ENCODE results near the gene ERG. TPM values are rescaled to one million over a fixed set of nuclear protein-coding genes. Genes with fewer than 3 reads are reported as not detected.

Gene ERG
- total and polyA plus RNA-seq, 4 donors, result 8.6 to 30.3 (median 21.0) TPM

DNA sequence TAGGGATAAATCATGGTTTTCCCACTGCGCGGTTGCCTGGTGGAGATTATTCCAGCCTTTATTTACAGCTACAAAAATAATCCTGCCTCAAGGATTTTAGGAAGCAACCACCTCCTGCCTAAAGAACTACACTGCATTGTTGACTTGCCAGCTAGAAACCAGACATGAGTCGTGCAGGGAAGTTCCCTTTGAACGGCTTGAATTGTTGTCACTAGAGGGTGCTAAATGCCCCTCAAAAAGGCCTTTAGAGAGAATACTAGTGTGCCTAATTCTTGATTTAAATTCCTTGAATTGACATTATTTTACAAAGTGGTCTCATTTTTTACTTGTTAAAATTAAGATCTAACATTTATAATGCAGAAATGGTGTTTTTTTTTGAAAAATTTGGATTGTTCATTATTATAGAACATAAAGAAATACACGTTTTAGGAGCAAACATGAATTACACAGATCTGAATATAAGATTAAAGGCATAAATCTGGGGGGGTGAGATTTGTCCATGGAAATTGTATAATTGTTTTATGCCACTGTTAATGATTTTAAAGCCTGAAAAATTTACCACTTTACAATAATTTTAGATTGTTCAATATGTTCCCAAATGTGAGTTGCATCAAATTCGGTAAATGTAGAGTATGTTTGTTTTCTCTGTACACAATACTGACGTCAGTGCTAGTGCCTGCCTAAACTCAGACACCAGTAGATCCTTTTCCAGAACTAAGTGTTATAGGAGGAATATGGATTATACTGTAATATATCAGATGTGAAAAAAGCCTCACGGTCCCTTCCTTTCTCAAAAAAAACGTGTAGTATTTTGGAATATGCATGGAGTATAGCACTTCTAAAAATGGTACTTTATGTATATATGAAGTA is 7.6 kb upstream of the ERG start:
- 22 to 25% methylated on average over 9 of the region's 9 CpGs for WGBS, 2 donors
- Histone ChIP-seq H3K4me1 (ENCODE audit: control insufficient read depth in 5 of 5, insufficient read depth in 5 of 5, low read length in 5 of 5) (peaks cover 0 to 13% (median 0%) of the 10 kb centered on the region in 5 donors), H3K36me3 (ENCODE audit: control insufficient read depth in 4 of 4, insufficient read depth in 4 of 4, low read length in 4 of 4) (no peaks in the 10 kb centered on the region), H3K27me3 (ENCODE audit: control insufficient read depth in 3 of 3, insufficient read depth in 3 of 3, low read length in 2 of 3) (no peaks in the 10 kb centered on the region), H3K27ac (ENCODE audit: low read depth in 1 of 2, low read length in 1 of 2) (no peak overlapping the region), H3K9me3 (ENCODE audit: control insufficient read depth in 4 of 4, insufficient read depth in 3 of 4, low read length in 3 of 4) (no peaks in the 10 kb centered on the region), H3K4me3 (peak overlapping the region; percentile 7), H3K9ac (ENCODE audit: insufficient read depth in 1 of 2, low read length in 2 of 2) (no peak overlapping the region)
- TF ChIP-seq, protein P1, sequence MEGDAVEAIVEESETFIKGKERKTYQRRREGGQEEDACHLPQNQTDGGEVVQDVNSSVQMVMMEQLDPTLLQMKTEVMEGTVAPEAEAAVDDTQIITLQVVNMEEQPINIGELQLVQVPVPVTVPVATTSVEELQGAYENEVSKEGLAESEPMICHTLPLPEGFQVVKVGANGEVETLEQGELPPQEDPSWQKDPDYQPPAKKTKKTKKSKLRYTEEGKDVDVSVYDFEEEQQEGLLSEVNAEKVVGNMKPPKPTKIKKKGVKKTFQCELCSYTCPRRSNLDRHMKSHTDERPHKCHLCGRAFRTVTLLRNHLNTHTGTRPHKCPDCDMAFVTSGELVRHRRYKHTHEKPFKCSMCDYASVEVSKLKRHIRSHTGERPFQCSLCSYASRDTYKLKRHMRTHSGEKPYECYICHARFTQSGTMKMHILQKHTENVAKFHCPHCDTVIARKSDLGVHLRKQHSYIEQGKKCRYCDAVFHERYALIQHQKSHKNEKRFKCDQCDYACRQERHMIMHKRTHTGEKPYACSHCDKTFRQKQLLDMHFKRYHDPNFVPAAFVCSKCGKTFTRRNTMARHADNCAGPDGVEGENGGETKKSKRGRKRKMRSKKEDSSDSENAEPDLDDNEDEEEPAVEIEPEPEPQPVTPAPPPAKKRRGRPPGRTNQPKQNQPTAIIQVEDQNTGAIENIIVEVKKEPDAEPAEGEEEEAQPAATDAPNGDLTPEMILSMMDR (IDR thresholded peaks at IDR 0.05; ENCODE audit: control extremely low read depth, extremely low read depth), result peak; percentile 62
- ATAC-seq (ENCODE audit: insufficient read depth, low FRiP score) (peak; percentile 81), DNase-seq (peak; percentile 60 to 90 (median 88))

- DNase-seq (no peak), ATAC-seq (ENCODE audit: insufficient read depth, low FRiP score) (no peak)
- peaks cover 0 to 13% (median 0%) of the 10 kb centered on the region in 5 donors for H3K4me1 ChIP-seq (ENCODE audit: control insufficient read depth in 5 of 5, insufficient read depth in 5 of 5, low read length in 5 of 5)
- H3K36me3 ChIP-seq (ENCODE audit: control insufficient read depth in 4 of 4, insufficient read depth in 4 of 4, low read length in 4 of 4), result no peaks in the 10 kb centered on the region
- H3K9ac ChIP-seq (ENCODE audit: insufficient read depth in 1 of 2, low read length in 2 of 2), result no peak overlapping the region
- no peaks in the 10 kb centered on the region for H3K9me3 ChIP-seq (ENCODE audit: control insufficient read depth in 4 of 4, insufficient read depth in 3 of 4, low read length in 3 of 4)
- 25 to 37% methylated on average over 2 of the region's 2 CpGs for WGBS, 2 donors
- H3K27me3 ChIP-seq (ENCODE audit: control insufficient read depth in 3 of 3, insufficient read depth in 3 of 3, low read length in 2 of 3), result no peaks in the 10 kb centered on the region
- H3K27ac ChIP-seq (ENCODE audit: low read depth in 1 of 2, low read length in 1 of 2), result peak overlapping the region in 1 of 2 donors; percentile 84
- TF ChIP-seq, protein P1 (IDR thresholded peaks at IDR 0.05; ENCODE audit: control extremely low read depth, extremely low read depth), result no peak
- peak overlapping the region; percentile 54 for H3K4me3 ChIP-seq
These were observed 5.8 kb upstream of the ERG start for GRCh38 chr21:38504066-38504465.

GRCh38 chr21:38503583-38503982 is 5.3 kb upstream of the ERG start:
- Histone ChIP-seq H3K4me3 (peak overlapping the region; percentile 54), H3K27me3 (ENCODE audit: control insufficient read depth in 3 of 3, insufficient read depth in 3 of 3, low read length in 2 of 3) (no peaks in the 10 kb centered on the region), H3K36me3 (ENCODE audit: control insufficient read depth in 4 of 4, insufficient read depth in 4 of 4, low read length in 4 of 4) (no peaks in the 10 kb centered on the region), H3K27ac (ENCODE audit: low read depth in 1 of 2, low read length in 1 of 2) (peak overlapping the region; percentile 48 to 84), H3K4me1 (ENCODE audit: control insufficient read depth in 5 of 5, insufficient read depth in 5 of 5, low read length in 5 of 5) (peaks cover 0 to 13% (median 0%) of the 10 kb centered on the region in 5 donors), H3K9ac (ENCODE audit: insufficient read depth in 1 of 2, low read length in 2 of 2) (no peak overlapping the region), H3K9me3 (ENCODE audit: control insufficient read depth in 4 of 4, insufficient read depth in 3 of 4, low read length in 3 of 4) (no peaks in the 10 kb centered on the region)
- WGBS, 2 donors, result 39% methylated on average over 10 of the region's 10 CpGs
- no peak for DNase-seq
- TF ChIP-seq, protein P1 (IDR thresholded peaks at IDR 0.05; ENCODE audit: control extremely low read depth, extremely low read depth), result no peak
- no peak for ATAC-seq (ENCODE audit: insufficient read depth, low FRiP score)
